ENCODE data around the gene LIPC.

LIPC gene

GRCh38 chr15:58431221-58432149, at the start of gene LIPC:
TSS of gene LIPC (plus strand) at chr15:58431991. CDS start at chr15:58432033, 42 bp downstream.
- no peak for DNase-seq (ENCODE audit: low read depth)

- DNase-seq (ENCODE audit: low read depth) = no peak
These were observed 47.9 kb upstream of the LIPC start for GRCh38 chr15:58383876-58384275.

- DNase-seq (ENCODE audit: low read depth) = no peak
These were observed 47.1 kb upstream of the LIPC start for GRCh38 chr15:58384667-58385066.

- no peak for DNase-seq (ENCODE audit: low read depth)
These were observed 45.7 kb upstream of the LIPC start for GRCh38 chr15:58386081-58386480.

- DNase-seq (ENCODE audit: low read depth) = no peak
These were observed 45.1 kb upstream of the LIPC start for GRCh38 chr15:58386641-58387040.

GRCh38 chr15:58387130-58387529, 44.7 kb upstream of the LIPC start:
- DNase-seq (ENCODE audit: low read depth) = no peak

- DNase-seq (ENCODE audit: low read depth) = no peak
These were observed 43.6 kb upstream of the LIPC start for GRCh38 chr15:58388211-58388610.

- DNase-seq (ENCODE audit: low read depth) = no peak
These were observed 41.7 kb upstream of the LIPC start for GRCh38 chr15:58390118-58390517.

- DNase-seq (ENCODE audit: low read depth) = no peak
These were observed 41.1 kb upstream of the LIPC start for GRCh38 chr15:58390655-58391054.

- DNase-seq (ENCODE audit: low read depth) = no peak
These were observed 40.7 kb upstream of the LIPC start for GRCh38 chr15:58391088-58391487.

- no peak for DNase-seq (ENCODE audit: low read depth)
These were observed 39.6 kb upstream of the LIPC start for GRCh38 chr15:58392141-58392540.

GRCh38 chr15:58392611-58393161, 39.1 kb upstream of the LIPC start:
- DNase-seq (ENCODE audit: low read depth) = no peak

- no peak for DNase-seq (ENCODE audit: low read depth)
These were observed 38.5 kb upstream of the LIPC start for GRCh38 chr15:58393241-58393662.

- no peak for DNase-seq (ENCODE audit: low read depth)
These were observed 35.6 kb upstream of the LIPC start for GRCh38 chr15:58396181-58396580.

- DNase-seq (ENCODE audit: low read depth) = no peak
These were observed 33.7 kb upstream of the LIPC start for GRCh38 chr15:58398071-58398470.

GRCh38 chr15:58398643-58399042, 33.1 kb upstream of the LIPC start:
- no peak for DNase-seq (ENCODE audit: low read depth)

- DNase-seq (ENCODE audit: low read depth) = no peak
These were observed 32.1 kb upstream of the LIPC start for GRCh38 chr15:58399739-58400138.

- no peak for DNase-seq (ENCODE audit: low read depth)
These were observed 30.5 kb upstream of the LIPC start for GRCh38 chr15:58401276-58401675.

GRCh38 chr15:58401991-58402649, 29.7 kb upstream of the LIPC start:
- DNase-seq (ENCODE audit: low read depth) = no peak

GRCh38 chr15:58403581-58403980, 28.2 kb upstream of the LIPC start:
- DNase-seq (ENCODE audit: low read depth) = no peak

GRCh38 chr15:58404020-58404419, 27.8 kb upstream of the LIPC start:
- no peak for DNase-seq (ENCODE audit: low read depth)

- no peak for DNase-seq (ENCODE audit: low read depth)
These were observed 27.1 kb upstream of the LIPC start for GRCh38 chr15:58404722-58405121.

GRCh38 chr15:58405865-58406264, 25.9 kb upstream of the LIPC start:
- no peak for DNase-seq (ENCODE audit: low read depth)
